ENCODE results near the gene ZNF708.
"Not testable (repeated sequence)": the region's sequence is repeated elsewhere in the genome, so short reads cannot be mapped to it uniquely, and the experiment has no call there.

The ZNF708 gene

DNA sequence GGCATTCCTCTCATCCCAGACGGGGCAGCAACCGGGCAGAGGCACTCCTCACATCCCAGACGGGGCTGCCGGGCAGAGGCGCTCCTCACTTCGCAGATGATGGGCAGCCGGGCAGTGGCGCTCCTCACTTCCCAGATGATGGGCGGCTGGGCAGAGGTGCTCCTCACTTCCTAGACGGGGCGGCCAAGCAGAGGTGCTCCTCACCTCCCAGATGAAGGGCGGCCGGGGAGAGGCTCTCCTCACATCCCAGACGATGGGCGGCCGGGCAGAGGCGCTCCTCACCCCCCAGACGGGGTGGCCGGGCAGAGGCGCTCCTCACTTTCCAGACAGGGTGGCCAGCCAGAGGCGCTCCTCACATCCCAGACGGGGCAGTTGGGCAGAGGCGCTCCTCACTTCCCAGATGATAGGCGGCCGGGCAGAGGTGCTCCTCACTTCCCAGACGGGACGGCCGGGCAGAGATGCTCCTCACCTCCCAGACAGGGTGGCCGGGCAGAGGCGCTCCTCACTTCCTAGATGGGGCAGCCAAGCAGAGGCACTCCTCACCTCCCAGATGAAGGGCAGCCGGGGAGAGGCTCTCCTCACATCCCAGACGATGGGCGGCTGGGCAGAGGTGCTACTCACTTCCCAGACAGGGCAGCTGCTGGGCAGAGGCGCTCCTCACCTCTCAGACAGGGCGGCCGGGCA lies 68.9 kb downstream of the ZNF708 start:
- no peak for DNase-seq (ENCODE audit: low read depth)

DNA sequence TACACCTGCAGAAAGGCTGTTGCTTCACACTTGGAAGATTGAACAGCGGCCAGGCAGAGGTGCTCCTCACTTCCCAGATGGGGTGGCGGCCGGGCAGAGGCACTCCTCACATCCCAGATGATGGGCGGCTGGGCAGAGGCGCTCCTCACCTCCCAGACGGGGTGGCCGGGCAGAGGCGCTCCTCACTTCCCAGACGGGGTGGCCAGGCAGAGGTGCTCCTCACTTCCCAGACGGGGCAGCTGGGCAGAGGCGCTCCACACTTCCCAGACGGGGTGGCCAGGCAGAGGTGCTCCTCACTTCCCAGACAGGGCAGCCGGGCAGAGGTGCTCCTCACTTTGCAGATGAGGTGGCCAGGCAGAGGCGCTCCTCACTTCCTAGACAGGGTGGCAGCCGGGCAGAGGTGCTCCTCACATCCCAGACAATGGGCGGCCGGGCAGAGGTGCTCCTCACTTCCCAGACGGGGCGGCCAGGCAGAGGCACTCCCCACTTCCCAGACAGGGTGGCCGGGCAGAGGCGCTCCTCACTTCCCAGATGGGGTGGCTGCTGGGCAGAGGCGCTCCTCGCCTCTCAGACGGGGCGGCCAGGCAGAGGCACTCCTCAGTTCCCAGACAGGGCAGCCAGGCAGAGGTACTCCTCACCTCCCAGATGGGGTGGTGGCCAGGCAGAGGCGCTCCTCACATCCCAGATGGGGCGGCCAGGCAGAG lies 69.6 kb downstream of the ZNF708 start:
- DNase-seq (ENCODE audit: low read depth), result not testable (repeated sequence)

DNA sequence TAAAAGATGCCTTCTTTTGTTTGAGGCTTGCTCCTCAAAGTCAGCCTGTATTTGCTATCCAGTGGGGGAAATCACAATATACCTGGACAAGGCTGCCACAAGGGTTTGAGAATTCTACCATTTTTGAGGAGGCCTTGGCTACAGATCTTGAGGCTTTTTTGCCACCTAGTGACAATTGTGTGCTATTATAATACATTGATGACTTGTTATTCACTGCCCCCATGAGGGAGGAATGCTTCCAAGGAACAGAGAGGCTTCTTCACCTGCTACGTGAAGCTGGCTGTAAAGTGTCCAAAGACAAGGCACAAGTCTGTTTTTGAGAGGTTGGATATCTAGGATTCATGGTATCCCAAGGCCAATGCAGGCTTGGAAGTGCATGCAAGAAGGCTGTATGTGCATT lies 72.5 kb downstream of the ZNF708 start:
- no peak for DNase-seq (ENCODE audit: low read depth)

All from GM04503 (cell line).